ENCODE results near the gene FAM187B.
"Not testable (repeated sequence)": the region's sequence is repeated elsewhere in the genome, so short reads cannot be mapped to it uniquely, and the experiment has no call there.

The FAM187B gene

GRCh38 chr19:35239597-35239996, 11.1 kb upstream of the FAM187B start:
- not testable (repeated sequence) for H2BK12ac ChIP-seq (ENCODE audit: low read length); H3K9ac ChIP-seq (ENCODE audit: low read length); H4K91ac ChIP-seq (ENCODE audit: low read depth, low read length); H3K4me3 ChIP-seq (ENCODE audit: low read depth, low read length); H3K79me2 ChIP-seq (ENCODE audit: control insufficient read depth, insufficient read depth, low read length, poor library complexity); H3K27me3 ChIP-seq (ENCODE audit: insufficient read depth, low read length); H3K4ac ChIP-seq (ENCODE audit: low read depth, low read length); H2AFZ ChIP-seq (ENCODE audit: insufficient read depth, low read length, poor library complexity); H4K8ac ChIP-seq (ENCODE audit: low read depth, low read length); H2BK5ac ChIP-seq (ENCODE audit: low read depth, low read length, poor library complexity); H4K12ac ChIP-seq (ENCODE audit: low read depth, low read length); H3K23ac ChIP-seq (ENCODE audit: low read length); H3K9me3 ChIP-seq (ENCODE audit: insufficient read depth, low read depth, low read length); H3K18ac ChIP-seq (ENCODE audit: low read length); DNase-seq; H2AK5ac ChIP-seq (ENCODE audit: low read length); H2BK120ac ChIP-seq (ENCODE audit: insufficient read depth, low read length, poor library complexity); H3K4me2 ChIP-seq (ENCODE audit: low read length); H3K14ac ChIP-seq (ENCODE audit: low read length); H3K79me1 ChIP-seq (ENCODE audit: low read length); H3K36me3 ChIP-seq (ENCODE audit: control insufficient read depth in 1 of 2, insufficient read depth in 2 of 2, low read length in 2 of 2); H3K27ac ChIP-seq (ENCODE audit: low read depth, low read length); H3K4me1 ChIP-seq (ENCODE audit: control insufficient read depth in 1 of 2, insufficient read depth in 2 of 2, low read length in 2 of 2)
- no CpG with 5 or more reads among the region's 1 CpG for WGBS (ENCODE audit: extremely low coverage, insufficient coverage, insufficient read length)

GRCh38 chr19:35236638-35237400, 8.3 kb upstream of the FAM187B start:
- Histone ChIP-seq H4K91ac (ENCODE audit: low read depth, low read length) (no peak overlapping the region), H2AK5ac (ENCODE audit: low read length) (no peak overlapping the region), H3K9me3 (ENCODE audit: insufficient read depth, low read depth, low read length) (no peaks in the 10 kb centered on the region), H3K4me1 (ENCODE audit: control insufficient read depth in 1 of 2, insufficient read depth in 2 of 2, low read length in 2 of 2) (peaks cover 0 to 2% of the 10 kb centered on the region in 2 experiments), H2BK12ac (ENCODE audit: low read length) (no peak overlapping the region), H3K23ac (ENCODE audit: low read length) (no peak overlapping the region), H3K14ac (ENCODE audit: low read length) (no peak overlapping the region), H2BK120ac (ENCODE audit: insufficient read depth, low read length, poor library complexity) (no peak overlapping the region), H3K27me3 (ENCODE audit: insufficient read depth, low read length) (no peaks in the 10 kb centered on the region), H3K4me3 (ENCODE audit: low read depth, low read length) (no peak overlapping the region), H3K4me2 (ENCODE audit: low read length) (no peak overlapping the region), H3K18ac (ENCODE audit: low read length) (no peak overlapping the region), H2AFZ (ENCODE audit: insufficient read depth, low read length, poor library complexity) (no peak overlapping the region), H3K36me3 (ENCODE audit: control insufficient read depth in 1 of 2, insufficient read depth in 2 of 2, low read length in 2 of 2) (no peaks in the 10 kb centered on the region), H3K79me1 (ENCODE audit: low read length) (no peaks in the 10 kb centered on the region), H3K27ac (ENCODE audit: low read depth, low read length) (no peak overlapping the region), H4K8ac (ENCODE audit: low read depth, low read length) (no peak overlapping the region), H3K79me2 (ENCODE audit: control insufficient read depth, insufficient read depth, low read length, poor library complexity) (no peaks in the 10 kb centered on the region), H4K12ac (ENCODE audit: low read depth, low read length) (no peak overlapping the region), H3K4ac (ENCODE audit: low read depth, low read length) (no peak overlapping the region), H2BK5ac (ENCODE audit: low read depth, low read length, poor library complexity) (no peak overlapping the region), H3K9ac (ENCODE audit: low read length) (no peak overlapping the region)
- no CpG with 5 or more reads among the region's 6 CpGs for WGBS (ENCODE audit: extremely low coverage, insufficient coverage, insufficient read length)
- peak in 1 of 2 donors; percentile 20 for DNase-seq

DNA sequence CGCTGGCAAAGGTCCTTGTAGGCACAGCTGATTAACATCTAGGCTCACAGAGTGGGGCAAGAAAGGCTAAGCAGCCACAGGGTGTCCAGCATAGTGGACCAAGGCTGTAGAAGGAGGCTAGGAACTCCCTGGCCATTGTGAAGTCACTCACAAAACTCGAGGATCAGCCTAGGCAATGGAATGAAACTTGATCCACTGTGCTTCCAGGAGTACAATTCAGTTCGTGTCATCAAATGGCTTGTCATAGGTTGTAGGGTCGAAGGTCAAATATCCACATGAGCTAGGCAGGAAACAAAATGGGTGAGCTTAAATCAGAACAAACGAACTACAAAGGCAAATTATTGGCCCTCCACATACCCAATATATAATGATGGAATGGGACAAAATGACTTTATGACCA, 4.4 kb upstream of the FAM187B start:
- Histone ChIP-seq H3K4me1 (ENCODE audit: control insufficient read depth in 1 of 2, insufficient read depth in 2 of 2, low read length in 2 of 2) (peaks cover 0 to 2% of the 10 kb centered on the region in 2 experiments), H3K4ac (ENCODE audit: low read depth, low read length) (no peak overlapping the region), H4K12ac (ENCODE audit: low read depth, low read length) (no peak overlapping the region), H3K9me3 (ENCODE audit: insufficient read depth, low read depth, low read length) (peaks cover 2% of the 10 kb centered on the region), H4K8ac (ENCODE audit: low read depth, low read length) (no peak overlapping the region), H3K27ac (ENCODE audit: low read depth, low read length) (no peak overlapping the region), H2BK5ac (ENCODE audit: low read depth, low read length, poor library complexity) (no peak overlapping the region), H2AFZ (ENCODE audit: insufficient read depth, low read length, poor library complexity) (no peak overlapping the region), H3K4me2 (ENCODE audit: low read length) (no peak overlapping the region), H3K4me3 (ENCODE audit: low read depth, low read length) (no peak overlapping the region), H2AK5ac (ENCODE audit: low read length) (no peak overlapping the region), H2BK12ac (ENCODE audit: low read length) (no peak overlapping the region), H4K91ac (ENCODE audit: low read depth, low read length) (no peak overlapping the region), H2BK120ac (ENCODE audit: insufficient read depth, low read length, poor library complexity) (no peak overlapping the region), H3K9ac (ENCODE audit: low read length) (no peak overlapping the region), H3K23ac (ENCODE audit: low read length) (no peak overlapping the region), H3K36me3 (ENCODE audit: control insufficient read depth in 1 of 2, insufficient read depth in 2 of 2, low read length in 2 of 2) (no peaks in the 10 kb centered on the region), H3K79me1 (ENCODE audit: low read length) (no peaks in the 10 kb centered on the region), H3K18ac (ENCODE audit: low read length) (no peak overlapping the region), H3K79me2 (ENCODE audit: control insufficient read depth, insufficient read depth, low read length, poor library complexity) (no peaks in the 10 kb centered on the region), H3K27me3 (ENCODE audit: insufficient read depth, low read length) (no peaks in the 10 kb centered on the region), H3K14ac (ENCODE audit: low read length) (no peak overlapping the region)
- WGBS (ENCODE audit: extremely low coverage, insufficient coverage, insufficient read length) = no CpG with 5 or more reads among the region's 5 CpGs
- no peak for DNase-seq

- H3K18ac ChIP-seq (ENCODE audit: low read length) = no peak overlapping the region
- H3K9me3 ChIP-seq (ENCODE audit: insufficient read depth, low read depth, low read length) = peaks cover 2% of the 10 kb centered on the region
- H2BK5ac ChIP-seq (ENCODE audit: low read depth, low read length, poor library complexity) = no peak overlapping the region
- no peak overlapping the region for H3K4me3 ChIP-seq (ENCODE audit: low read depth, low read length)
- no peak overlapping the region for H3K23ac ChIP-seq (ENCODE audit: low read length)
- no peak overlapping the region for H3K14ac ChIP-seq (ENCODE audit: low read length)
- H4K12ac ChIP-seq (ENCODE audit: low read depth, low read length) = no peak overlapping the region
- H4K91ac ChIP-seq (ENCODE audit: low read depth, low read length) = no peak overlapping the region
- H2AK5ac ChIP-seq (ENCODE audit: low read length) = no peak overlapping the region
- H3K27ac ChIP-seq (ENCODE audit: low read depth, low read length) = no peak overlapping the region
- DNase-seq = no peak
- H3K79me2 ChIP-seq (ENCODE audit: control insufficient read depth, insufficient read depth, low read length, poor library complexity) = no peaks in the 10 kb centered on the region
- no peak overlapping the region for H2AFZ ChIP-seq (ENCODE audit: insufficient read depth, low read length, poor library complexity)
- no CpG with 5 or more reads among the region's 14 CpGs for WGBS (ENCODE audit: extremely low coverage, insufficient coverage, insufficient read length)
- H3K79me1 ChIP-seq (ENCODE audit: low read length) = no peaks in the 10 kb centered on the region
- H3K4me2 ChIP-seq (ENCODE audit: low read length) = no peak overlapping the region
- H3K4me1 ChIP-seq (ENCODE audit: control insufficient read depth in 1 of 2, insufficient read depth in 2 of 2, low read length in 2 of 2) = peaks cover 0 to 2% of the 10 kb centered on the region in 2 experiments
- H3K36me3 ChIP-seq (ENCODE audit: control insufficient read depth in 1 of 2, insufficient read depth in 2 of 2, low read length in 2 of 2) = no peaks in the 10 kb centered on the region
- H4K8ac ChIP-seq (ENCODE audit: low read depth, low read length) = no peak overlapping the region
- no peaks in the 10 kb centered on the region for H3K27me3 ChIP-seq (ENCODE audit: insufficient read depth, low read length)
- H2BK120ac ChIP-seq (ENCODE audit: insufficient read depth, low read length, poor library complexity) = no peak overlapping the region
- H2BK12ac ChIP-seq (ENCODE audit: low read length) = no peak overlapping the region
- no peak overlapping the region for H3K4ac ChIP-seq (ENCODE audit: low read depth, low read length)
- no peak overlapping the region for H3K9ac ChIP-seq (ENCODE audit: low read length)
Observed at GRCh38 chr19:35231956-35232645, 3.6 kb upstream of the FAM187B start.
